Left ventricle myocardium inferior (tissue), 1 donor: ENCODE measurements around the gene DNAJC30. TPM values are rescaled to one million over a fixed set of nuclear protein-coding genes. Genes with fewer than 3 reads are reported as not detected.

Source experiments
- DNase-seq: peaks from one replicate; pipeline ENCODE4 v3.0.0-alpha.2; 2020
- H3K27ac ChIP-seq: fragments of 200-600 bp; replicated peaks from 2 replicates; pipeline ENCODE4 v1.8.0; 2021
- H3K27me3 ChIP-seq: fragments of 200-600 bp; 2 replicates; pipeline ENCODE4 v1.8.0; 2021; ENCODE audit warnings: low read depth
- H3K36me3 ChIP-seq: fragments of 200-600 bp; 2 replicates; pipeline ENCODE4 v1.8.0; 2021
- H3K4me1 ChIP-seq: fragments of 200-600 bp; 2 replicates; pipeline ENCODE4 v1.8.0; 2021
- H3K4me3 ChIP-seq: fragments of 200-600 bp; 2 replicates; pipeline ENCODE4 v1.8.0; 2021; ENCODE audit warnings: mild to moderate bottlenecking, moderate library complexity
- H3K9me3 ChIP-seq: fragments of 200-600 bp; replicated peaks from 2 replicates; pipeline ENCODE4 v1.8.0; 2021
- intact Hi-C: fragments of 100-400 bp; cut with micrococcal nuclease; formaldehyde crosslinking; loops from one replicate; pipeline ENCODE4 v1.11.0; 2022
- microRNA-seq: library from miRNA; unstranded; fragments of <30 nt; microRNA quantifications from one replicate; pipeline ENCODE4 v1.2.0, GENCODE V29; 2020
- total RNA-seq: library from RNA; stranded (reverse); fragmentation: NEBNext Ultra II Directional; extraction: Animal tissue kit (Norgen Biotek cat#: 25700); gene quantifications from one replicate; pipeline ENCODE4 v1.2.1, GENCODE V29; 2021
- TF ChIP-seq, protein P1 (sequence below): fragments of 200-600 bp; IDR thresholded peaks from 2 replicates; pipeline ENCODE4 v1.8.0; 2021; ENCODE audit warnings: antibody characterized with exemption, mild to moderate bottlenecking, borderline replicate concordance
- donor health status: DM: no; HTN: yes; CAD: no; lungs with severe emphysema.

The DNAJC30 gene
- total RNA-seq, 1 donor from 2014 or later: 14.0 TPM

GRCh38 chr7:73633323-73633722, 49.9 kb downstream of the DNAJC30 start:
- TF ChIP-seq, protein P1, sequence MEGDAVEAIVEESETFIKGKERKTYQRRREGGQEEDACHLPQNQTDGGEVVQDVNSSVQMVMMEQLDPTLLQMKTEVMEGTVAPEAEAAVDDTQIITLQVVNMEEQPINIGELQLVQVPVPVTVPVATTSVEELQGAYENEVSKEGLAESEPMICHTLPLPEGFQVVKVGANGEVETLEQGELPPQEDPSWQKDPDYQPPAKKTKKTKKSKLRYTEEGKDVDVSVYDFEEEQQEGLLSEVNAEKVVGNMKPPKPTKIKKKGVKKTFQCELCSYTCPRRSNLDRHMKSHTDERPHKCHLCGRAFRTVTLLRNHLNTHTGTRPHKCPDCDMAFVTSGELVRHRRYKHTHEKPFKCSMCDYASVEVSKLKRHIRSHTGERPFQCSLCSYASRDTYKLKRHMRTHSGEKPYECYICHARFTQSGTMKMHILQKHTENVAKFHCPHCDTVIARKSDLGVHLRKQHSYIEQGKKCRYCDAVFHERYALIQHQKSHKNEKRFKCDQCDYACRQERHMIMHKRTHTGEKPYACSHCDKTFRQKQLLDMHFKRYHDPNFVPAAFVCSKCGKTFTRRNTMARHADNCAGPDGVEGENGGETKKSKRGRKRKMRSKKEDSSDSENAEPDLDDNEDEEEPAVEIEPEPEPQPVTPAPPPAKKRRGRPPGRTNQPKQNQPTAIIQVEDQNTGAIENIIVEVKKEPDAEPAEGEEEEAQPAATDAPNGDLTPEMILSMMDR: no peak
- H3K36me3 ChIP-seq: no peaks in the 10 kb centered on the region
- peaks cover 80% of the 10 kb centered on the region for H3K27me3 ChIP-seq
- DNase-seq: no peak
- intact Hi-C loops: no loop called here
- no peak overlapping the region for H3K27ac ChIP-seq
- no peaks in the 10 kb centered on the region for H3K9me3 ChIP-seq
- H3K4me1 ChIP-seq: no peaks in the 10 kb centered on the region
- no peak overlapping the region for H3K4me3 ChIP-seq

DNA sequence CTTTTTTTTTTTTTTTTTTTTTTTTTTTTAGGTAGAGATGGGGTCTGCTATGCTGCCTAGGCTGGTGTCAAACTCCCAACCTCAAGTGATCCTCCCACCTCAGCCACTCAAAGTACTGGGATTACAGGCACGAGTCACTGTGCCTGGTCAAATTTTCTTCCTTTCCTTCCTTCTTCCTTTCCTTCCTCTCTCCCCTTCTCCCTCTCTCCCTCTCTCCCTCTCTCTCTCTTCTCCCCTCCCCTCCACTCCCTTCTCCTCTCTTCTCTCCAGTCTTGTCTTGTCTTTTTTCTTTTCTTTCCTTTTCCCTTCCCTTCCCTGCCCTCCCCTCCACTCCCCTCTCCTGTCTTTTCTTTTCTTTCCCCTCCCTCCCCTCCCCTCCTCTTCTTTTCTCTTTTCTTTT, 51.7 kb downstream of the DNAJC30 start:
- H3K36me3 ChIP-seq: no peaks in the 10 kb centered on the region
- no peaks in the 10 kb centered on the region for H3K4me1 ChIP-seq
- H3K27me3 ChIP-seq: peaks cover 96% of the 10 kb centered on the region
- no peak for DNase-seq
- no peaks in the 10 kb centered on the region for H3K9me3 ChIP-seq
- intact Hi-C loops: no loop called here
- H3K4me3 ChIP-seq: no peak overlapping the region
- H3K27ac ChIP-seq: no peak overlapping the region
- TF ChIP-seq, protein P1: no peak

Small RNA genes lying within 50 kb of the gene (microRNA-seq; reads per million reads assigned to microRNA genes)
- not detected for gene MIR4284

Other genes starting within 250 kb of the DNAJC30 start
- gene FZD9, start 249.7 kb downstream of the DNAJC30 start, total RNA-seq: 0.11 TPM
- 38.9 TPM for gene BAZ1B, start 161.2 kb downstream of the DNAJC30 start, total RNA-seq
- gene BCL7B, start 125.8 kb downstream of the DNAJC30 start, total RNA-seq: 82.9 TPM
- gene TBL2, start 104.9 kb downstream of the DNAJC30 start, total RNA-seq: 9.6 TPM
- 0.41 TPM for gene MLXIPL, start 58.9 kb downstream of the DNAJC30 start, total RNA-seq
- gene VPS37D, start 15.6 kb downstream of the DNAJC30 start, total RNA-seq: 3.1 TPM
- 65.0 TPM for gene BUD23, start 144 bp upstream of the DNAJC30 start, total RNA-seq
- gene STX1A, start 36.2 kb upstream of the DNAJC30 start, total RNA-seq: 2.9 TPM
- 25.2 TPM for gene ABHD11, start 55.3 kb upstream of the DNAJC30 start, total RNA-seq
- not detected for gene CLDN3, start 86.8 kb upstream of the DNAJC30 start, total RNA-seq
- gene CLDN4, start 147.5 kb upstream of the DNAJC30 start, total RNA-seq: 0.27 TPM
- gene METTL27, start 159.1 kb upstream of the DNAJC30 start, total RNA-seq: 0.44 TPM
- not detected for gene TMEM270, start 177.7 kb upstream of the DNAJC30 start, total RNA-seq